ENCODE results near the gene LIG1.
A peak's percentile ranks its signal among the peaks of the same experiment; 100 is the strongest.

The LIG1 gene

DNA sequence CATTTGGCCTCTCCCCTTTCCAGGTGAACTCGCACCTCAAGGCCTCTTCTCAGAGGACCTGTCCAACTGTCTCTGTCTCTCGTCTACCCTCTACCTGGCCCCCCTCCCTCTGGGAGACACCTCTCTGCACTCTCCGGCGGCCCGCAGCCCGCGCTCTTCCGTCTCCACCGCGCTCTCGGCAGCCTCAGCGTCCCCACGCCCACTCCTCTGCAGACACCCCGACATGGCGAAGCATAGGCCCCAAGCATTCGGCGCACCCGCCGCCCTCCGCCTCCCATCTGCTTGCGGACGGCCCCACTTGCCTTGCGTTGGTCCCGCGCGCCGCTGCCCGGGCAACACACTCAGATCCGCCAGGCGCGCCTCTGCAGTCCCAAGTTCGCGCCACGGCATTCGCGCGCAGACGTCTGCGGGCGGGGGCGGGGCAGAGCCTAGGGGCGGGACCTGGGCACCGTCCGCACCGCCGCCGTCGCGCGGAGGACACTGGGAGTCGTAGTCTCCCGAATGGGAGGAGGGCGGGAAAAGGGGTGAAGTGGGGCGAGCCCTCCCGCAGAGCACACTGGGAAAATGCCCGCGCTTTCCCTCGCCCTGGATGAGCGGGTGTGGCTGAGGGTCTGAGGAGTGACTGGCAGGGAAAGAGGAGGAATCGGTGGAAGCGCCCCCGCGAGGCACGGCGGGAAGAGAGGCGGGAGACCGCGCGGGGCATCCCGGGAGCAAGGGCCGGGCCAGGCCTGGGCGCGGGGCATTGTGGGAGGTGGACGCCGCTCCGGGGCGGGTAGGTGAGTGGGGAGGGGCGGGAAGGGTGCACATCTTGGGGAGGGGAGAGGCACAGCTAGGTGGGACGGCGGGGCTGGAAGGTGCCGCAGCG lies at the start of gene LIG1, which contains the start of gene ZSWIM9:
Gene LIG1 (minus strand): TSS at position 406 of the 865 bp plus-strand sequence. CDS start 4,778 bp downstream, outside the sequence.
Gene ZSWIM9 (plus strand): TSS at position 742 of the 865 bp plus-strand sequence. CDS start 1,123 bp downstream, outside the sequence.
- DNase-seq = peak; percentile 96

GRCh38 chr19:48218997-48219396 lies 48.9 kb upstream of the LIG1 start:
- no peak for DNase-seq

DNA sequence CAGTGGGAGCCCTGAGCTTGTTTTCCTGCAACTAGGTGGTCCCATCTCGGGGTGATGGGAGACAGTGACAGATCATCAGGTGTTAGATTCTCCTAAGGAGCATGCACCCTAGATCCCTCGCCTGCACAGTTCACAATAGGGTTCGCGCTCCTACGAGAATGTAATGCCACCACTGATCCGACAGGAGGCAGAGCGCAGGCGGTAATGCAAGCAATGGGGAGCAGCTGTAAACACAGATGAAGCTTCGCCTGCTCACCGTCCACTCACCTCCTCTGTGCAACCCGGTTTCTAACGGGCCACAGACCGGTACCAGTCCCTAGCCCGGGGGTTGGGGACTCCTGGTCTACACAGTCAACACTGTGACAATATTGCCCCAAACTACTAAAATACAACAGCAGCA lies 46.8 kb upstream of the LIG1 start:
- DNase-seq = no peak

- no peak for DNase-seq
These were observed 43.8 kb upstream of the LIG1 start for GRCh38 chr19:48213959-48214358.

- DNase-seq = no peak
These were observed 39.9 kb upstream of the LIG1 start for GRCh38 chr19:48210005-48210404.

GRCh38 chr19:48206397-48207093 lies 36.4 kb upstream of the LIG1 start:
- no peak for DNase-seq

DNA sequence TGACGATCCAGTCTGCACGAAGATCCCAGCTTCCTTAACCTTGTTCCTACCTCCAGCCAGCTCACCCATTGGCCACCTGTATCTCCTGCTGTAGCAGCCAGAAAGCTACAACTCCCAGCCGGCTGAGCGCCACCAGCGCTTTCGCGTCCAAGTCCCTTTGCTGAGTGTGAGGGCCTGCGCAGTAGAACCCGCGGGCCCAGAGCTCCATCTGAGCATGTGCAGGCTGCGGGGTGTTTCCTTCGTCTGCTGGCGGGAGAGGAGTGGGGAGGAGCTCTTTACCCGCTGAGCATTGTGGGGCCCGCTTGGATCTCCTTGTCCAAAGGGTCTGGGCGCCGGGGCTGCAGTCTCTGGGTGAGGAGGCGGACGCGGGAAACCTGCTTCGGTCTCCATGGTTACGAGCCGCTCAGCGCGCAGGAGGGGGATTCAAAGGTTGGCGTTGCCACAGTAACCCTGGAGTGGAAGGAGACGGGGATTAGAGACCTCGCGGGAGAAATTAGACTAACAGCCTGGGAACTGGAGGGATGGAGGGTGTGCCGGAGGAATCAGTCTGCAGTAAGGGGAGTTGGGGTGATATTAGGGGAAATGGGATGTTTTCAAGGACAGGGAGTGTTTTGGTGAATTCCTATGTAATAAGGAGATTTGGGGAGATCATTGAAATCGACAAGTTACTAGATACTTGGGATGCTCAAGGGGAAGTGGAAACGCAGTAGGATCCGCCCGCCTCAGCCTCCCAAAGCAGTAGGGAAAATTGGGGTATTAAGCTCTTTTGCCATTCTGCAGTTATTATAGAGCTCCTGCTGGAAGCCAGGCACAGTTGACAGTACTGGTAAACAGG lies 33.9 kb upstream of the LIG1 start:
- DNase-seq = peak; percentile 98

DNA sequence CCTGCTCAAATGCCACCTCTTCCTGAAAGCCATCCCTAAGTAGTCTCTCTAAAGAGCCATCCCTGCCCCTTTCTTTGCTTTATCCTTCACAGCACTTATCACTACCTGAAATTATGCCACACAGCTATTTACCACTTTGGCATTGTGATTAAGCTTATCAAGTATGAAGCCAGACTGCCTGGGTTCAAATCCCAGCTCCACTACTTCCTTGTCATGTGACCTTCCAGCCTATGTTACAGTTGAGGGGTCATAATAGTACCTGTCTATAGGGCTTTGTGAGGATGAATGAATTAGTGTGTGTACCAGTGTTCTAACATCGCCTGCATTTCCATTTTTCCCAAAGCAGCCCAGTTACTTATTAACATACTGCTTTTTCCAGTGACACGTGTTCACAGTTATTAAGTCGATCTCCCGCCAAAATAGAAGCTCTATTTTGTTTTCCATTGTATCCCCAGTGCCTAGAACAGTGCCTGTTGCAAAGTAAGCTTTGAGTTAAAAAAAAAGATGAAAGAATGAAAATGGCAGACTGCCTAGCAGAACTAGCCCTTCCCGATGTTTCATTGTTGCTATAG lies 33.2 kb upstream of the LIG1 start:
- DNase-seq = no peak

GRCh38 chr19:48196933-48197665 lies 27.0 kb upstream of the LIG1 start:
- no peak for DNase-seq

DNA sequence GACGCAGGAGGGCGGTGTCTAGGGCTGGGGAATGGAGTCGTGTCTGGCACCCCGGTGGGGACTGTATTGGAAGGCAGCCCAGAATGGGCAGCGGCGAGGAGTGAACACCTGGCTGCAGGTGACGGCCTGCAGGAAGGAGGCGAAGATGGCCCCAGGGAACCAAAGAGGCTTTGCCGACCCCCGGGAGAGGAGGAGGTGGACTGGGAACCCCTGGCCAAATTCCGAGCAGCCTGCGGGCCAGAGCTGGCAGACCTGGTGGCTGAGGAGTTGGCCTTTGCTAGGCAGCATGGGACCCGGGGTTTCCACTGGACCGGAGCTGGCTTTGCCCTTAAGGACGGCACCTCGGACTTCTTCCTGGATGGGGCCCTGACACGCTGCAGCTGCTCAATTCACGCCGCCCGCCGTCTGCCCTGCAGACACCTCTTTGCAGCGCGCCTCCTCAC lies 26.2 kb upstream of the LIG1 start:
- DNase-seq = no peak

DNA sequence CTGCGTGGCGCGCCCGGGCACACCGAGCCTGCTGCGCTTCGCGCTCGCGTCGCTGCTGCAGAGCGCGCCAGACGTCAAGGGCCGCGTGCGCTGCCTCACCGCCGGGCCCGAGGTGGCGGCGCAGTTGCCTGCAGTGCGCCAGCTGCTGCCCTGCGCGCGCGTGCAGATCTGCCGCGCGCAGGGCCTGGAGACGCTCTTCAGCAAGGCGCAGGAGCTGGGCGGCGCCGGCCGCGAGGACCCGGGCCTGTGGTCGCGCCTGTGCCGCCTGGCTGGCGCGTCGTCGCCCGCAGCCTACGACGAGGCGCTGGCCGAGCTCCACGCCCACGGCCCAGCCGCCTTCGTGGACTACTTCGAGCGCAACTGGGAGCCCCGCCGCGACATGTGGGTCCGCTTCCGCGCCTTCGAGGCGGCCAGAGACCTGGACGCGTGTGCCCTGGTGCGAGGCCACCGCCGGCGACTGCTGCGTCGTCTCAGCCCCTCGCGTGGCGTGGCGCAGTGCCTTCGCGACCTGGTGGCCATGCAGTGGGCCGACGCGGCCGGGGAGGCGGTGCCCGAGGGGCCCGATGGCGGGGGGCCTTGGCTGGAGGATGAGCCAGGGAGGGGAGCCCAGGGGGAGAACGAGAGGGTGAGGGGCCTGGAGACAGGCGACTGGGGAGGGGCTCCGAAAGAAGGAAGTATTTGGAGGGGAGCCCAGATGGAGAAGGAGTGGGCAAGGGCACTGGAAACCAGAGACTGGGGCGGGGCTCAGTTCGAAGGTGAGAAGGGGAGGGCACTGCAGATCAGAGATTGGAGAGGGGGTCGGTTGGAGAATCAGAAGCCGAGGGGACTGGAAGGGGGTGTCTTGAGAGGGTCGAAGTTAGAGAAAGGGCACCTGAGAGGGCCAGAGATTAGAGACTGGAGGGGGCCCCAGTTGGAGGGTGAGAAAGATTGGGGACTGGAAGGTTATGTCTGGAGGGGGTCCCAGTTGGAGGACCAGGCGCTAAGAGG lies 25.0 kb upstream of the LIG1 start:
- no peak for DNase-seq

GRCh38 chr19:48194041-48194843 lies 24.1 kb upstream of the LIG1 start:
- no peak for DNase-seq

GRCh38 chr19:48192750-48193149 lies 22.6 kb upstream of the LIG1 start:
- no peak for DNase-seq

DNA sequence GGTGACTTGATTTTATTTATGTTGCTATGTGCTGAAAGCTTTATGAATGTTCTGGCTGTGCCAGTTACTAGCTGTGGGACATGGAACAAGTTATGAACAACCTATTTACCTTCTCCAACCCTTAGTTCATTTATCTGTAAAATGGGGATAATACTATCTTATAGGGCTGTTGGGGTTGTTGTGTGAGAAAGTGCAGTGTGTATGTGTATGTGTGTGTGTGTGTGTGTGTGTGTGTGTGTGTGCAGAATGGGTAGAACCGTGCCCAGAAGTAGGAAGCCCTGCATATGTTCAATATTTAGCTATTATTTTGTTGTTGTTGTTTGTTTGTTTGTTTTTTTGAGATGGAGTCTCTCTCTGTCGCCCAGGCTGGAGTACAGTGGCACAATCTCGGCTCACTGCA lies 20.7 kb upstream of the LIG1 start:
- no peak for DNase-seq

GRCh38 chr19:48190288-48190884 lies 20.2 kb upstream of the LIG1 start:
- DNase-seq = no peak

GRCh38 chr19:48186541-48186991 lies 16.4 kb upstream of the LIG1 start:
- no peak for DNase-seq

- DNase-seq = no peak
These were observed 15.9 kb upstream of the LIG1 start for GRCh38 chr19:48186015-48186414.

- no peak for DNase-seq
These were observed 13.2 kb upstream of the LIG1 start for GRCh38 chr19:48183356-48183755.

- no peak for DNase-seq
These were observed 12.3 kb upstream of the LIG1 start for GRCh38 chr19:48182434-48182833.

All from femur (tissue), 1 donor.